Skeletal muscle tissue (tissue), 4 donors: ENCODE measurements around the gene UBR7. TPM values are rescaled to one million over a fixed set of nuclear protein-coding genes. Genes with fewer than 3 reads are reported as not detected.
"Not testable (repeated sequence)": the region's sequence is repeated elsewhere in the genome, so short reads cannot be mapped to it uniquely, and the experiment has no call there.

ENCODE experiments used
- H3K27ac ChIP-seq: one replicate; pipeline ENCODE4 v1.7.0; 2013; ENCODE audit warnings: mild to moderate bottlenecking, low read depth, low read length, inconsistent platforms
- H3K27me3 ChIP-seq, 3 donors: one replicate each; pipeline ENCODE4 v1.7.0; 2013; ENCODE audit warnings: low read length in 3 of 3; ENCODE audit not compliant: control insufficient read depth in 3 of 3, insufficient read depth in 3 of 3
- H3K36me3 ChIP-seq, 3 donors: one replicate each; pipeline ENCODE4 v1.7.0; 2013; ENCODE audit warnings: low read length in 3 of 3; ENCODE audit not compliant: control insufficient read depth in 3 of 3, insufficient read depth in 3 of 3
- H3K4me1 ChIP-seq, 3 donors: one replicate each; pipeline ENCODE4 v1.7.0; 2013; ENCODE audit warnings: low read length in 3 of 3, mild to moderate bottlenecking in 3 of 3; ENCODE audit not compliant: control insufficient read depth in 3 of 3, insufficient read depth in 3 of 3
- H3K4me3 ChIP-seq, 3 donors: one replicate each; pipeline ENCODE4 v1.7.0; 2013; ENCODE audit warnings: low read length in 3 of 3
- H3K9ac ChIP-seq, 3 donors: one replicate each; pipeline ENCODE4 v1.7.0; 2013; ENCODE audit warnings: low read length in 3 of 3, mild to moderate bottlenecking in 3 of 3, moderate library complexity in 2 of 3, low read depth in 1 of 3
- H3K9me3 ChIP-seq, 3 donors: one replicate each; pipeline ENCODE4 v1.7.0; 2013; ENCODE audit warnings: low read length in 3 of 3; ENCODE audit not compliant: control insufficient read depth in 3 of 3
- total RNA-seq: library from RNA; depleted of rRNA; stranded (reverse); fragments of >200 nt; gene quantifications from one replicate; pipeline ENCODE4 v1.2.3, GENCODE V29; 2014
- donor health status: Osteomylitis.

UBR7 gene
- total RNA-seq = 26.1 TPM

- H3K4me1 ChIP-seq = peaks cover 12 to 22% (median 13%) of the 10 kb centered on the region in 3 donors
- peak within 1 kb of the TSS; percentile 86 for H3K27ac ChIP-seq
- H3K27me3 ChIP-seq = no peaks in the 10 kb centered on the region
- peak within 1 kb of the TSS; percentile 82 to 91 (median 88) for H3K9ac ChIP-seq
- no peaks in the 10 kb centered on the region for H3K9me3 ChIP-seq
- peak within 1 kb of the TSS; percentile 94 to 99 (median 97) for H3K4me3 ChIP-seq
- H3K36me3 ChIP-seq = peaks cover 0 to 12% (median 3%) of the 10 kb centered on the region in 3 donors
These were observed at the start of gene UBR7, which contains the start of gene GON7 for GRCh38 chr14:93206793-93207467. UBR7 (plus strand) TSS chr14:93207256; CDS start chr14:93207292, 36 bp downstream. GON7 (minus strand) TSS chr14:93207065; CDS start chr14:93207037, 28 bp downstream.

GRCh38 chr14:93158349-93158748, 48.7 kb upstream of the UBR7 start:
- H3K4me1 ChIP-seq, H3K9me3 ChIP-seq, H3K4me3 ChIP-seq, H3K9ac ChIP-seq, H3K36me3 ChIP-seq, H3K27ac ChIP-seq, H3K27me3 ChIP-seq: not testable (repeated sequence)

GRCh38 chr14:93159625-93160352, 47.3 kb upstream of the UBR7 start:
- H3K9ac ChIP-seq, H3K9me3 ChIP-seq, H3K4me1 ChIP-seq, H3K27ac ChIP-seq, H3K36me3 ChIP-seq, H3K4me3 ChIP-seq, H3K27me3 ChIP-seq: not testable (repeated sequence)

- no peak overlapping the region for H3K27ac ChIP-seq
- no peaks in the 10 kb centered on the region for H3K4me1 ChIP-seq
- H3K9me3 ChIP-seq = no peaks in the 10 kb centered on the region
- no peak overlapping the region for H3K4me3 ChIP-seq
- no peak overlapping the region for H3K9ac ChIP-seq
- no peaks in the 10 kb centered on the region for H3K36me3 ChIP-seq
- H3K27me3 ChIP-seq = no peaks in the 10 kb centered on the region
These were observed 46.7 kb upstream of the UBR7 start for GRCh38 chr14:93160353-93160801.

GRCh38 chr14:93161411-93161940, 45.6 kb upstream of the UBR7 start:
- H3K27ac ChIP-seq = no peak overlapping the region
- no peaks in the 10 kb centered on the region for H3K4me1 ChIP-seq
- H3K9ac ChIP-seq = no peak overlapping the region
- no peaks in the 10 kb centered on the region for H3K36me3 ChIP-seq
- H3K9me3 ChIP-seq = no peaks in the 10 kb centered on the region
- H3K27me3 ChIP-seq = no peaks in the 10 kb centered on the region
- H3K4me3 ChIP-seq = no peak overlapping the region

GRCh38 chr14:93163564-93163963, 43.5 kb upstream of the UBR7 start:
- Histone ChIP-seq H3K9ac (no peak overlapping the region), H3K27ac (no peak overlapping the region), H3K9me3 (no peaks in the 10 kb centered on the region), H3K4me3 (no peak overlapping the region), H3K36me3 (no peaks in the 10 kb centered on the region), H3K27me3 (no peaks in the 10 kb centered on the region), H3K4me1 (no peaks in the 10 kb centered on the region)

GRCh38 chr14:93165271-93166265, 41.5 kb upstream of the UBR7 start:
- not testable (repeated sequence) for H3K9me3 ChIP-seq, H3K27me3 ChIP-seq, H3K9ac ChIP-seq, H3K36me3 ChIP-seq, H3K4me3 ChIP-seq, H3K4me1 ChIP-seq, H3K27ac ChIP-seq

- H3K27me3 ChIP-seq, H3K36me3 ChIP-seq, H3K4me3 ChIP-seq, H3K9ac ChIP-seq, H3K27ac ChIP-seq, H3K9me3 ChIP-seq, H3K4me1 ChIP-seq: not testable (repeated sequence)
These were observed 38.4 kb upstream of the UBR7 start for GRCh38 chr14:93168610-93169009.

GRCh38 chr14:93169619-93170018, 37.4 kb upstream of the UBR7 start:
- not testable (repeated sequence) for H3K27ac ChIP-seq, H3K4me1 ChIP-seq, H3K36me3 ChIP-seq, H3K9ac ChIP-seq, H3K9me3 ChIP-seq, H3K27me3 ChIP-seq, H3K4me3 ChIP-seq
